B cell (primary cell): ENCODE results near the gene COTL1. TPM values are rescaled to one million over a fixed set of nuclear protein-coding genes. Genes with fewer than 3 reads are reported as not detected.

ENCODE experiments used
- ATAC-seq: fragments of 200-7000 bp; cut with Tn5 transposase; one replicate; pipeline ENCODE4 v1.10.0; 2021; ENCODE audit warnings: low read depth, mild to moderate bottlenecking, moderate number of reproducible peaks, moderate library complexity
- CTCF ChIA-PET: fragments of 350-600 bp; sonication (Branson Sonifier 250); formaldehyde crosslinking; loops from one replicate; lab custom pipeline; 2021; ENCODE audit warnings: antibody characterized with exemption, inconsistent platforms; lab: Charles Lee
- POLR2A ChIA-PET: fragments of 350-600 bp; sonication (Branson Sonifier 250); formaldehyde crosslinking; loops from one replicate; lab custom pipeline; 2021; ENCODE audit warnings: antibody characterized with exemption; lab: Charles Lee
- DNase-seq: peaks from one replicate; pipeline ENCODE4 v3.0.0; 2013
- H2AFZ ChIP-seq: 2 replicates; pipeline ENCODE4 v1.6.1; 2012; ENCODE audit warnings: mild to moderate bottlenecking, low read depth, low read length; ENCODE audit not compliant: insufficient read depth, poor library complexity, severe bottlenecking
- H3K27ac ChIP-seq, 2 donors: 1 replicate in 1 of 2; 2 replicates in 1 of 2; pipeline ENCODE4 v1.5.1; 2012 to 2013; ENCODE audit warnings: low read length in 2 of 2, mild to moderate bottlenecking in 2 of 2, moderate library complexity in 1 of 2
- H3K27me3 ChIP-seq, 4 experiments: fragments of 200-600 bp in 1 of 4; sonication (generic) in 1 of 4; replicated peaks in 1 of 4; 1 replicate in 2 of 4; 2 replicates in 2 of 4; pipeline versions ENCODE4 v1.6.1 to v1.7.0; 2013 to 2016; ENCODE audit warnings: low read length in 3 of 4, mild to moderate bottlenecking in 2 of 4, mixed read lengths in 1 of 4, moderate library complexity in 1 of 4; ENCODE audit not compliant: insufficient read depth in 4 of 4, control insufficient read depth in 3 of 4; ENCODE audit errors: control extremely low read depth in 1 of 4
- H3K36me3 ChIP-seq, 2 experiments: replicated peaks in 1 of 2; 1 replicate in 1 of 2; 2 replicates in 1 of 2; pipeline versions ENCODE4 v1.6.1 to v1.7.1; 2013; ENCODE audit warnings: low read length in 1 of 2; ENCODE audit not compliant: insufficient read depth in 2 of 2, control insufficient read depth in 1 of 2; ENCODE audit errors: control extremely low read depth in 1 of 2, extremely low read depth in 1 of 2
- H3K4me1 ChIP-seq, 2 donors: fragments of 200-600 bp in 1 of 2; sonication (generic) in 1 of 2; 1 replicate in 1 of 2; 2 replicates in 1 of 2; pipeline versions ENCODE4 v1.5.1 to v1.6.1; 2013 to 2017; ENCODE audit warnings: low read length in 2 of 2; ENCODE audit not compliant: control insufficient read depth in 2 of 2, insufficient read depth in 2 of 2
- H3K4me2 ChIP-seq: replicated peaks from 2 replicates; pipeline ENCODE3; 2012; ENCODE audit warnings: mild to moderate bottlenecking, low read depth, low read length; ENCODE audit not compliant: poor library complexity, severe bottlenecking
- H3K4me3 ChIP-seq, 5 experiments: fragments of 200-600 bp in 1 of 5; sonication (generic) in 1 of 5; 1 replicate in 3 of 5; 2 replicates in 2 of 5; pipeline versions ENCODE4 v1.5.1 to v1.7.0; 2011 to 2016; ENCODE audit warnings: low read length in 4 of 5, mild to moderate bottlenecking in 4 of 5, low read depth in 2 of 5, control low read depth in 1 of 5, moderate library complexity in 1 of 5; ENCODE audit not compliant: insufficient read depth in 1 of 5; ENCODE audit errors: control extremely low read depth in 1 of 5, extremely low read depth in 1 of 5
- H3K79me2 ChIP-seq: fragments of 200-600 bp; sonication (generic); one replicate; pipeline ENCODE4 v1.6.0; 2016; ENCODE audit warnings: low read length; ENCODE audit not compliant: control insufficient read depth, insufficient read depth
- H3K9ac ChIP-seq: fragments of 200-600 bp; sonication (generic); 2 replicates; pipeline ENCODE4 v1.6.1; 2017; ENCODE audit warnings: mild to moderate bottlenecking, low read length, moderate library complexity
- H3K9me3 ChIP-seq, 3 donors: one replicate each; pipeline versions ENCODE4 v1.6.1 to v1.7.1; 2013; ENCODE audit warnings: low read length in 2 of 3; ENCODE audit not compliant: control insufficient read depth in 2 of 3, insufficient read depth in 1 of 3; ENCODE audit errors: control extremely low read depth in 1 of 3
- H4K20me1 ChIP-seq: 2 replicates; pipeline ENCODE4 v1.6.0; 2012; ENCODE audit warnings: mild to moderate bottlenecking, low read length; ENCODE audit not compliant: insufficient read depth, control insufficient read depth, poor library complexity, severe bottlenecking
- H3K27ac Mint-ChIP-seq: one replicate; pipeline ENCODE4 v1.8.0; 2021; ENCODE audit warnings: mixed read lengths
- H3K27me3 Mint-ChIP-seq: one replicate; pipeline ENCODE4 v1.8.0; 2021; ENCODE audit warnings: mixed read lengths
- H3K4me1 Mint-ChIP-seq: one replicate; pipeline ENCODE4 v1.8.0; 2021; ENCODE audit warnings: mixed read lengths
- H3K4me3 Mint-ChIP-seq: one replicate; pipeline ENCODE4 v1.8.0; 2021; ENCODE audit warnings: mixed read lengths
- H3K9me3 Mint-ChIP-seq: one replicate; pipeline ENCODE4 v1.8.0; 2022; ENCODE audit warnings: mixed read lengths; ENCODE audit not compliant: insufficient read depth
- EZH2 ChIP-seq: IDR thresholded peaks from 2 replicates; pipeline ENCODE4 v1.6.1; 2012; ENCODE audit warnings: borderline replicate concordance, low read depth, mild to moderate bottlenecking, moderate library complexity, low read length; ENCODE audit not compliant: insufficient read depth, poor library complexity, severe bottlenecking
- WGBS: methylation state at CpG from one replicate; pipeline ENCODE4 v1.1.5; 2013; ENCODE audit warnings: missing lambda C conversion rate; ENCODE audit not compliant: insufficient coverage; 5-methylcytosine and 5-hydroxymethylcytosine counted together
- intact Hi-C: fragments of 100-400 bp; cut with micrococcal nuclease; formaldehyde crosslinking; loops from one replicate; pipeline ENCODE4 v1.10.0; 2022
- polyA plus RNA-seq: library from polyadenylated mRNA; depleted of rRNA; stranded (reverse); fragments of >200 nt; gene quantifications from 2 replicates; pipeline ENCODE4 v1.2.3, GENCODE V29; 2012
- total RNA-seq, 2 donors: library from RNA; stranded (reverse); fragments of 120-200 nt in 1 of 2; gene quantifications; 1 replicate in 1 of 2; 2 replicates in 1 of 2; pipeline versions ENCODE4 v1.2.3 to v1.2.4, GENCODE V29; 2013 to 2022
- TF ChIP-seq, protein P1 (sequence below): fragments of 200-600 bp; IDR thresholded peaks from one replicate; pipeline ENCODE4 v1.8.0; 2022; ENCODE audit warnings: antibody characterized with exemption, mild to moderate bottlenecking

The COTL1 gene
- total and polyA plus RNA-seq, 2 donors (not counting 1 experiment from before 2014, with no cell fraction given), result 158 to 264 TPM

DNA sequence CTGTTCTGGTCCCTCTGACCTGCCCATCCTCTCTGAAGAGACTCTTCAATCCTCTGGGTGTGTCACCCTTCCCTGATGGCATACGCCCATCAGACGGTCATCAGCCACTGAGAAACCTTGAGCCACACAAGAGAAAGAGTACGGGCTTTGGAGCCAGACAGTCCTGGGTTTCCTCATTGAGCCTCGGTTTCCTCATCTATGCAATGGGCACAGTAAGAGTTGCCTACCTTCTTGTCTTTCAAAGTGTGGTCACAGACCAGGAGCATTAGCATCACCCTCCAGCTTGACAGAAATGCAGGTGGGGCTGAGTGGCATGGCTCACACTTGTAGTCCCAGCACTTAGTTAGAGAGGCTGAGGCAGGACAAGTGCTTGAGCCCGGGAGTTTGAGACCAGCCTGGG, 87.3 kb downstream of the COTL1 start:
- Histone ChIP-seq H3K4me1 (peaks cover 3 to 9% of the 10 kb centered on the region in 2 donors), H3K27ac (no peak overlapping the region), H3K4me3 (no peak overlapping the region), H3K79me2 (no peaks in the 10 kb centered on the region), H3K27me3 (peaks cover 0 to 3% (median under 1%) of the 10 kb centered on the region in 4 experiments), H2AFZ (no peak overlapping the region), H3K9ac (no peak overlapping the region), H3K4me2 (no peak overlapping the region), H3K36me3 (no peaks in the 10 kb centered on the region), H3K9me3 (peaks cover 0 to 11% (median 5%) of the 10 kb centered on the region in 3 donors), H4K20me1 (no peaks in the 10 kb centered on the region)
- intact Hi-C loops, result no loop called here
- no peak for TF ChIP-seq EZH2
- TF ChIP-seq, protein P1, sequence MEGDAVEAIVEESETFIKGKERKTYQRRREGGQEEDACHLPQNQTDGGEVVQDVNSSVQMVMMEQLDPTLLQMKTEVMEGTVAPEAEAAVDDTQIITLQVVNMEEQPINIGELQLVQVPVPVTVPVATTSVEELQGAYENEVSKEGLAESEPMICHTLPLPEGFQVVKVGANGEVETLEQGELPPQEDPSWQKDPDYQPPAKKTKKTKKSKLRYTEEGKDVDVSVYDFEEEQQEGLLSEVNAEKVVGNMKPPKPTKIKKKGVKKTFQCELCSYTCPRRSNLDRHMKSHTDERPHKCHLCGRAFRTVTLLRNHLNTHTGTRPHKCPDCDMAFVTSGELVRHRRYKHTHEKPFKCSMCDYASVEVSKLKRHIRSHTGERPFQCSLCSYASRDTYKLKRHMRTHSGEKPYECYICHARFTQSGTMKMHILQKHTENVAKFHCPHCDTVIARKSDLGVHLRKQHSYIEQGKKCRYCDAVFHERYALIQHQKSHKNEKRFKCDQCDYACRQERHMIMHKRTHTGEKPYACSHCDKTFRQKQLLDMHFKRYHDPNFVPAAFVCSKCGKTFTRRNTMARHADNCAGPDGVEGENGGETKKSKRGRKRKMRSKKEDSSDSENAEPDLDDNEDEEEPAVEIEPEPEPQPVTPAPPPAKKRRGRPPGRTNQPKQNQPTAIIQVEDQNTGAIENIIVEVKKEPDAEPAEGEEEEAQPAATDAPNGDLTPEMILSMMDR, result no peak
- Mint-ChIP-seq H3K27ac (no peak overlapping the region), H3K4me1 (peaks cover 11% of the 10 kb centered on the region), H3K27me3 (peaks cover 7% of the 10 kb centered on the region), H3K4me3 (no peak overlapping the region), H3K9me3 (peaks cover 5% of the 10 kb centered on the region)
- DNase-seq, result no peak
- 100% methylated on average over 2 of the region's 5 CpGs for WGBS
- ChIA-PET POLR2A (no interaction called here), CTCF (interaction anchor here (3.9 kb wide), 1 partner anchor 92 kb away, joined by 17 read pairs; no protein-coding TSS in a partner anchor)
- no peak for ATAC-seq

DNA sequence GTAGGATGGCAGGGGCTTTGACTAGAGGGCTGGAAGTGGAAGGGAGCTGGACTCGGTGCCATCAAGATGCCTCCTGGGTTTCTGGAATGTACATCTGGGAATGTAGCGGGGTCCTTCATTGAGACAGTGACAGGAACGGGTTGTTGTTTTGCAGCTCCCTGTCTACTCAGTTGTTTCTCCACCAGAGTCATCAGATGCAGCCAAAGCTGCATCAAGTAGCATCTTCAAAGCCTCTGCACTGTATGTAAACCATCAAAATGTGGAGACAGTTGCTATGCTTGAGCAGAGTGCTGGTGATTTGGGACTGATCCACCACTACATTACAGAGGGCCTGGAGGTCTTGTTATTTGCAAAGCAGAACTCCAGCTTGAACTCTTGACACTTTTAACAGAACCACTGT, 88.3 kb downstream of the COTL1 start:
- no peak overlapping the region for H3K27ac ChIP-seq
- WGBS, result 100% methylated on average over 3 of the region's 3 CpGs
- peaks cover 11% of the 10 kb centered on the region for H3K4me1 Mint-ChIP-seq
- no peaks in the 10 kb centered on the region for H3K36me3 ChIP-seq
- no peaks in the 10 kb centered on the region for H3K79me2 ChIP-seq
- TF ChIP-seq EZH2, result no peak
- TF ChIP-seq, protein P1, result no peak
- peaks cover 3 to 9% of the 10 kb centered on the region in 2 donors for H3K4me1 ChIP-seq
- no peaks in the 10 kb centered on the region for H4K20me1 ChIP-seq
- no peak overlapping the region for H3K27ac Mint-ChIP-seq
- H3K4me2 ChIP-seq, result no peak overlapping the region
- H2AFZ ChIP-seq, result no peak overlapping the region
- H3K4me3 ChIP-seq, result no peak overlapping the region
- intact Hi-C loops, result no loop called here
- peaks cover 5% of the 10 kb centered on the region for H3K9me3 Mint-ChIP-seq
- no peak for ATAC-seq
- H3K4me3 Mint-ChIP-seq, result no peak overlapping the region
- ChIA-PET POLR2A (no interaction called here), CTCF (interaction anchor here (3.9 kb wide), 1 partner anchor 93 kb away, joined by 17 read pairs; no protein-coding TSS in a partner anchor)
- no peak overlapping the region for H3K9ac ChIP-seq
- peaks cover 0 to 11% (median 5%) of the 10 kb centered on the region in 3 donors for H3K9me3 ChIP-seq
- peaks cover 4% of the 10 kb centered on the region for H3K27me3 Mint-ChIP-seq
- DNase-seq, result no peak
- peaks cover 0 to 3% (median under 1%) of the 10 kb centered on the region in 4 experiments for H3K27me3 ChIP-seq
